ENCODE results near the gene AQP12B.

DNA sequence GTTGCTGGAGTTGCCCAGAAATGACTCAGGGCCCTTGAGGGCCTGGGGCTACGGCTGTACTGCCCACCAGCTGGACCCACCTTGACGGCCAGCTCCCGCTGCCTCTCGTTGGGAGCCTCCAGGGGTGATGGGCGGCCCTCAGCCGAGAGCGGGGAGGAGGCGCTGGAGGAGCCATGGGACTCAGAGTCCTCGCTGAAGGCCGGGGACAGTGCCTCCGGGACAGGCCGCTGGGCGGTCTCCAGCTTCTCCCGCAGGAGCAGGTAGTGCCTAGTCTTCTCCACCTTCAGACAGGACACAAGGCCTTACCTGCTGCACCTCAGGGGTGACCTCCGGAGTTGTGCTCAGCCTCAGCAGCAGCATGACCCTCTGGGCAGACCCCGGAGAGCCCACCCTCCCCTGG is 39.7 kb upstream of the AQP12B start:
- TF ChIP-seq, protein P1, sequence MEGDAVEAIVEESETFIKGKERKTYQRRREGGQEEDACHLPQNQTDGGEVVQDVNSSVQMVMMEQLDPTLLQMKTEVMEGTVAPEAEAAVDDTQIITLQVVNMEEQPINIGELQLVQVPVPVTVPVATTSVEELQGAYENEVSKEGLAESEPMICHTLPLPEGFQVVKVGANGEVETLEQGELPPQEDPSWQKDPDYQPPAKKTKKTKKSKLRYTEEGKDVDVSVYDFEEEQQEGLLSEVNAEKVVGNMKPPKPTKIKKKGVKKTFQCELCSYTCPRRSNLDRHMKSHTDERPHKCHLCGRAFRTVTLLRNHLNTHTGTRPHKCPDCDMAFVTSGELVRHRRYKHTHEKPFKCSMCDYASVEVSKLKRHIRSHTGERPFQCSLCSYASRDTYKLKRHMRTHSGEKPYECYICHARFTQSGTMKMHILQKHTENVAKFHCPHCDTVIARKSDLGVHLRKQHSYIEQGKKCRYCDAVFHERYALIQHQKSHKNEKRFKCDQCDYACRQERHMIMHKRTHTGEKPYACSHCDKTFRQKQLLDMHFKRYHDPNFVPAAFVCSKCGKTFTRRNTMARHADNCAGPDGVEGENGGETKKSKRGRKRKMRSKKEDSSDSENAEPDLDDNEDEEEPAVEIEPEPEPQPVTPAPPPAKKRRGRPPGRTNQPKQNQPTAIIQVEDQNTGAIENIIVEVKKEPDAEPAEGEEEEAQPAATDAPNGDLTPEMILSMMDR (IDR thresholded peaks at IDR 0.05; ENCODE audit: low read depth, low read length, missing input control), result no peak
- TF ChIP-seq JUND (IDR thresholded peaks at IDR 0.05), result no peak
- TF ChIP-seq, protein P2, sequence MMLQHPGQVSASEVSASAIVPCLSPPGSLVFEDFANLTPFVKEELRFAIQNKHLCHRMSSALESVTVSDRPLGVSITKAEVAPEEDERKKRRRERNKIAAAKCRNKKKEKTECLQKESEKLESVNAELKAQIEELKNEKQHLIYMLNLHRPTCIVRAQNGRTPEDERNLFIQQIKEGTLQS (IDR thresholded peaks at IDR 0.05), result no peak
- TF ChIP-seq REST (IDR thresholded peaks at IDR 0.05), result no peak
- TF ChIP-seq FOXA1 (IDR thresholded peaks at IDR 0.05), result no peak
- no peak for TF ChIP-seq RAD21 (IDR thresholded peaks at IDR 0.05)
- no peak for TF ChIP-seq GABPA (IDR thresholded peaks at IDR 0.05 in 1 of 2, conservative IDR thresholded peaks at IDR 0.05 in 1 of 2)
- no peak for TF ChIP-seq EGR1 (IDR thresholded peaks at IDR 0.05; ENCODE audit: low read depth in 2 of 2)

Data from liver (tissue), 3 donors.